ENCODE data around the gene SMIM33.

DNA sequence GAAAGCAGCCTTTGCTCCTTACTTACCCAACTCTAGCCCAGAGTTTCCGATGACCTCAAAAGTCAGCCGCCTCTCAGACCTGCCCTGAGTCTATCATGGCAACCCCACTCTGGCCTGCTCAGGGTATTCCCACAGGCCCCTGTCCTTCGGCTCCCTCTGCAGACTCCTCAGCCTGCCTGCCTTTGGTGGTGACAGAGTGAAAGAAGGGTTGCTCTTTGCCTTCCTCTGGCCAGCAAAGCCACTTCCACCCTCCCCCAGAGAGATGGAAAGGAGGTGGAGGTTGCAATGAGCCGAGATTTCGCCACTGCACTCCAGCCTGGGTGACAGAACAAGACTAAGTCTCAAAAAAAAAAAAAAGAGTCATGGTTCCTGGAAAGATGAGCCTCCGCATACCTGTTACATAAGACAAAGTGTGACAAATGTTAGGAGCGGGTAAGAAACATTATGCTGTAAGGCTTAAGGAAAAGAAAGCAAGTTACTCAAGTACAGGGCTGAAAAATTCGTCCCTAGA, 2.3 kb upstream of the SMIM33 start:
- TF ChIP-seq CTCF (IDR thresholded peaks at IDR 0.05) (no peak), EZH2 (IDR thresholded peaks at IDR 0.05; ENCODE audit: borderline replicate concordance, insufficient read depth, low read depth, low read length, poor library complexity, severe bottlenecking) (no peak)

Data from B cell (primary cell).